GM12878 (cell line): ENCODE results near the gene ITK. TPM values are rescaled to one million over a fixed set of nuclear protein-coding genes. Genes with fewer than 3 reads are reported as not detected.

ENCODE experiments used
- ATAC-seq: fragments of 200-7000 bp; cut with Tn5 transposase; 3 replicates; pipeline ENCODE4 v1.9.1; 2020; ENCODE audit warnings: mild to moderate bottlenecking, moderate library complexity
- BruUV-seq: library from RNA; stranded (reverse); fragments of 400-500 nt; replicated peaks from 2 replicates; lab custom pipeline; 2021; lab: Mats Ljungman, UMichigan
- CTCF ChIA-PET: fragments of 300-600 bp; sonication (Branson Sonifier 250); formaldehyde crosslinking; extraction: SDS; loops from one replicate; lab custom pipeline; 2021; ENCODE audit warnings: inconsistent platforms; lab: Yijun Ruan, JAX
- POLR2A ChIA-PET: fragments of 350-600 bp; formaldehyde crosslinking; extraction: SDS; loops from one replicate; lab custom pipeline; 2021; ENCODE audit warnings: inconsistent platforms; lab: Charles Lee
- RAD21 ChIA-PET: fragments of 300-600 bp; sonication (Branson Sonifier 250); formaldehyde crosslinking; loops from one replicate; lab custom pipeline; 2023; ENCODE audit warnings: antibody characterized with exemption; ENCODE audit not compliant: unreplicated experiment; lab: Charles Lee
- SMC1A ChIA-PET: fragments of 300-600 bp; sonication (Branson Sonifier 250); formaldehyde crosslinking; loops from one replicate; lab custom pipeline; 2023; ENCODE audit not compliant: unreplicated experiment, uncharacterized antibody; lab: Charles Lee
- DNase-seq: peaks from one replicate; pipeline ENCODE4 v3.0.0-alpha.2; 2011; ENCODE audit warnings: low read depth, low spot score
- FAIRE-seq: peaks from 3 replicates; lab custom pipeline; 2011; peaks lifted over from hg19 to GRCh38; lab: Jason Lieb, UNC
- H2AFZ ChIP-seq: 2 replicates; pipeline ENCODE4 v1.6.0; 2011; ENCODE audit warnings: low read depth, low read length, control low read depth; ENCODE audit not compliant: control insufficient read depth
- H3K27ac ChIP-seq: 2 replicates; pipeline ENCODE4 v1.5.1; 2011; ENCODE audit warnings: control low read depth; ENCODE audit not compliant: control insufficient read depth, insufficient read depth
- H3K27me3 ChIP-seq, 2 experiments: replicated peaks in 1 of 2; 2 replicates each; pipeline versions ENCODE4 v1.6.0 to v1.6.1; 2011; ENCODE audit warnings: low read length in 1 of 2; ENCODE audit not compliant: control insufficient read depth in 2 of 2, insufficient read depth in 2 of 2
- H3K36me3 ChIP-seq, 2 experiments: 2 replicates each; pipeline ENCODE4 v1.5.1; 2011; ENCODE audit warnings: low read length in 1 of 2; ENCODE audit not compliant: control insufficient read depth in 2 of 2, insufficient read depth in 2 of 2
- H3K4me1 ChIP-seq: 2 replicates; pipeline ENCODE4 v1.6.1; 2011; ENCODE audit warnings: mild to moderate bottlenecking, low read length, moderate library complexity, mixed read lengths; ENCODE audit not compliant: control insufficient read depth, insufficient read depth
- H3K4me2 ChIP-seq: 2 replicates; pipeline ENCODE4 v1.6.0; 2011; ENCODE audit warnings: control low read depth; ENCODE audit not compliant: control insufficient read depth, insufficient read depth
- H3K4me3 ChIP-seq: fragments of 200-600 bp; sonication (generic); 2 replicates; pipeline ENCODE4 v1.5.1; 2016
- H3K79me2 ChIP-seq: 2 replicates; pipeline ENCODE4 v1.6.0; 2011; ENCODE audit warnings: low read length; ENCODE audit not compliant: control insufficient read depth, insufficient read depth
- H3K9ac ChIP-seq: 2 replicates; pipeline ENCODE4 v1.8.0; 2011; ENCODE audit warnings: low read length, control low read depth, mixed read lengths; ENCODE audit not compliant: control insufficient read depth, insufficient read depth
- H3K9me3 ChIP-seq: replicated peaks from 3 replicates; pipeline ENCODE4 v1.5.1; 2011; ENCODE audit warnings: mild to moderate bottlenecking, low read length; ENCODE audit not compliant: control insufficient read depth, insufficient read depth
- H4K20me1 ChIP-seq: 2 replicates; pipeline ENCODE4 v1.6.0; 2011; ENCODE audit not compliant: control insufficient read depth, insufficient read depth
- CBFB ChIP-seq: IDR thresholded peaks from 2 replicates; pipeline ENCODE4 v1.6.1; 2016; ENCODE audit warnings: antibody characterized with exemption, low read depth
- CREB1 ChIP-seq: IDR thresholded peaks from 2 replicates; pipeline ENCODE4 v1.6.1; 2012; ENCODE audit warnings: low read depth, mild to moderate bottlenecking, inconsistent platforms
- MEF2B ChIP-seq: fragments of 450-650 bp; IDR thresholded peaks from 2 replicates; pipeline ENCODE4 v1.6.1; 2018; ENCODE audit warnings: mild to moderate bottlenecking, moderate library complexity; ENCODE audit not compliant: partially characterized antibody, poor library complexity, severe bottlenecking
- MTA3 ChIP-seq: IDR thresholded peaks from 2 replicates; pipeline ENCODE4 v1.6.1; 2012; ENCODE audit warnings: low read length, inconsistent platforms, borderline replicate concordance
- MXI1 ChIP-seq: fragments of 150-350 bp; IDR thresholded peaks from 2 replicates; pipeline ENCODE4 v1.6.1; 2011; ENCODE audit warnings: low read depth, mild to moderate bottlenecking, inconsistent platforms, low read length, improper control_type of control experiment
- POLR2A ChIP-seq: IDR thresholded peaks from 2 replicates; pipeline ENCODE4 v1.6.1; 2011; ENCODE audit warnings: low read depth, mild to moderate bottlenecking, low read length
- RCOR1 ChIP-seq: conservative IDR thresholded peaks from 2 replicates; pipeline ENCODE4 v1.6.1; 2012; ENCODE audit warnings: low read depth, low read length, improper control_type of control experiment
- RUNX3 ChIP-seq: IDR thresholded peaks from 2 replicates; pipeline ENCODE4 v1.6.1; 2012; ENCODE audit warnings: low read length, inconsistent platforms
- SIN3A ChIP-seq: IDR thresholded peaks from 2 replicates; pipeline ENCODE4 v1.6.1; 2012; ENCODE audit warnings: low read depth, low read length, improper control_type of control experiment
- TCF12 ChIP-seq: IDR thresholded peaks from 2 replicates; pipeline ENCODE4 v1.6.1; 2011; ENCODE audit warnings: low read depth, mild to moderate bottlenecking, low read length
- WGBS: methylation state at CpG from one replicate; pipeline ENCODE4 v1.1.6; 2016; ENCODE audit warnings: low lambda C conversion rate; ENCODE audit not compliant: insufficient replicate concordance, insufficient coverage; ENCODE audit errors: missing lambda C conversion rate; 5-methylcytosine and 5-hydroxymethylcytosine counted together
- in situ Hi-C: fragments of 300-500 bp; cut with MboI; formaldehyde crosslinking; loops from 9 replicates; pipeline ENCODE4 v1.14.3; 2018; ENCODE audit warnings: mixed read lengths
- intact Hi-C: fragments of 100-400 bp; cut with micrococcal nuclease; formaldehyde crosslinking; loops from one replicate; pipeline ENCODE4 v1.14.2; 2022; ENCODE audit not compliant: unreplicated experiment
- polyA plus RNA-seq, 11 experiments: library from polyadenylated mRNA; depleted of rRNA in 4 of 11; unstranded in 6 of 11; stranded (reverse) in 5 of 11; fragments of >200 nt; fragmentation: Nextera tagmentation in 4 of 11; fragmentation: Illumina TruSeq in 1 of 11; extraction: Ambion mirVana in 4 of 11; extraction: Trizol in 1 of 11; gene quantifications; 1 replicate in 1 of 11; 2 replicates in 10 of 11; pipeline versions ENCODE4 v1.2.1 to v1.2.3, GENCODE V29; 2011 to 2016; ENCODE audit warnings: inconsistent platforms in 2 of 11, missing spikeins in 2 of 11, low read depth in 1 of 11
- total RNA-seq, 4 experiments: library from RNA; depleted of rRNA in 3 of 4; stranded (reverse); fragments of >200 nt in 3 of 4; fragmentation: Illumina TruSeq in 1 of 4; extraction: Trizol in 1 of 4; gene quantifications; 2 replicates each; pipeline versions ENCODE4 v1.2.1 to v1.2.3, GENCODE V29; 2013 to 2021
- TF ChIP-seq, protein P1 (sequence below): IDR thresholded peaks from 2 replicates; pipeline ENCODE4 v1.6.1; 2012; ENCODE audit warnings: mild to moderate bottlenecking, low read depth, low read length
- TF ChIP-seq, protein P2 (sequence below): IDR thresholded peaks from 2 replicates; pipeline ENCODE4 v1.6.1; 2012; ENCODE audit warnings: low read depth, low read length, improper control_type of control experiment
- TF ChIP-seq, protein P3 (sequence below): fragments of 450-650 bp; IDR thresholded peaks from 2 replicates; pipeline ENCODE4 v1.6.1; 2016; ENCODE audit warnings: mild to moderate bottlenecking
- TF ChIP-seq, protein P4 (sequence below): fragments of 150-350 bp; IDR thresholded peaks from 2 replicates; pipeline ENCODE4 v1.6.1; 2014; ENCODE audit warnings: mild to moderate bottlenecking, low read depth, low read length
- TF ChIP-seq, protein P5 (sequence below): IDR thresholded peaks from 2 replicates; pipeline ENCODE4 v1.6.1; 2012; ENCODE audit warnings: low read length, inconsistent platforms

The ITK gene
- total and polyA plus RNA-seq, 10 of the 15 experiments (the other 5 are each of a cell fraction or from before 2014, with no cell fraction given), result 0.05 to 2.4 (median 0.76) TPM

DNA sequence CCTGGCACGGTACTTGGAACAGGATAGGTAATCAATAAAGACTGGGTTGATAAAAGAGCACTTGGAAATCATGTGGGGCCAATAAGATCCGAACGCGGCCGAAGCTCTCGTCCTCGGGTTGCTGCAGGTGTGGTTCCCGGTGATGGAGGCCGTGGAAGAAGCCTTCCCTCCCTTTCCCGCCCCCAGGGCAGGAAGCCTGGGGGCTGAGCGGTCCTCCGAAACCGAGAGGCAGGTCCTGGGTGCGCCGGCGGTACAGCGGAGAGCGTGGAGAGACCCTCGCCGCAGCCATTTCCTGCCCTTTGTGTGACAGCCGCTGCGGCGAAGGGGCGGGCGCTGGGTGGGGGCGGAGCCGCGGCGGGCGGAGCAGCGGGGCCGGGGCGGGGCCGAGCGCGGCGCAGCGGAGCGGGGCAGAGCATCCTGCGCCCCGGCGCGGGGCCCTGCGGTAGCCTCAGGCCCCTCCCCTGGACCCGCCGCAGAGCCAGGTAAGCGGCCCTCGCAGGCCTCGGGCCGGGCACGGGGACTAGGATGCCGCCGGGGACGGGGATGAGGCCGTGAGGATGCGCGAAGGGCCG lies 85.2 kb downstream of the ITK start, which contains the start of gene CYFIP2:
Gene CYFIP2 (plus strand): TSS at position 410 of the 572 bp plus-strand sequence. CDS start 19,239 bp downstream, outside the sequence.
- BruUV-seq, result no TSS peak
- CTCF ChIA-PET, result interaction anchor here (1.1 to 4.2 kb wide), 5 partner anchors 7 to 48 kb away, joined by 3 to 94 read pairs (median 14); no protein-coding TSS in a partner anchor
- Histone ChIP-seq H3K4me3 (peak within 1 kb of the TSS; percentile 91), H3K27me3 (no peaks in the 10 kb centered on the region), H4K20me1 (no peaks in the 10 kb centered on the region), H3K36me3 (no peaks in the 10 kb centered on the region), H3K9ac (peak within 1 kb of the TSS; percentile 71), H3K27ac (peak within 1 kb of the TSS; percentile 83), H3K4me1 (peaks cover 37% of the 10 kb centered on the region), H3K4me2 (peak within 1 kb of the TSS; percentile 100), H3K9me3 (no peaks in the 10 kb centered on the region), H2AFZ (peak within 1 kb of the TSS; percentile 96), H3K79me2 (peaks cover 49% of the 10 kb centered on the region)
- intact Hi-C loops, result loop anchor here (5.0 kb wide), 1 partner anchor 118 kb away; no protein-coding TSS in a partner anchor
- FAIRE-seq, result no peak
- POLR2A ChIA-PET, result interaction anchor here (0.5 to 3.0 kb wide), 10 partner anchors 7 to 123 kb away, joined by 3 to 16 read pairs (median 4); partner anchors contain the start of gene MED7
- no peak for DNase-seq
- RAD21 ChIA-PET, result interaction anchor here (0.9 to 8.3 kb wide), 3 partner anchors 13 to 123 kb away, joined by 4 to 99 read pairs (median 11); partner anchors contain the start of gene MED7
- in situ Hi-C loops, result no loop called here
- whole genome bisulfite sequencing, result under 1% methylated on average over 18 of the region's 58 CpGs
- ATAC-seq, result peak; percentile 87
- SMC1A ChIA-PET, result interaction anchor here (1.1 to 4.0 kb wide), 7 partner anchors 8 to 123 kb away, joined by 3 to 73 read pairs (median 6); partner anchors contain the start of gene MED7
- TF ChIP-seq, protein P1, sequence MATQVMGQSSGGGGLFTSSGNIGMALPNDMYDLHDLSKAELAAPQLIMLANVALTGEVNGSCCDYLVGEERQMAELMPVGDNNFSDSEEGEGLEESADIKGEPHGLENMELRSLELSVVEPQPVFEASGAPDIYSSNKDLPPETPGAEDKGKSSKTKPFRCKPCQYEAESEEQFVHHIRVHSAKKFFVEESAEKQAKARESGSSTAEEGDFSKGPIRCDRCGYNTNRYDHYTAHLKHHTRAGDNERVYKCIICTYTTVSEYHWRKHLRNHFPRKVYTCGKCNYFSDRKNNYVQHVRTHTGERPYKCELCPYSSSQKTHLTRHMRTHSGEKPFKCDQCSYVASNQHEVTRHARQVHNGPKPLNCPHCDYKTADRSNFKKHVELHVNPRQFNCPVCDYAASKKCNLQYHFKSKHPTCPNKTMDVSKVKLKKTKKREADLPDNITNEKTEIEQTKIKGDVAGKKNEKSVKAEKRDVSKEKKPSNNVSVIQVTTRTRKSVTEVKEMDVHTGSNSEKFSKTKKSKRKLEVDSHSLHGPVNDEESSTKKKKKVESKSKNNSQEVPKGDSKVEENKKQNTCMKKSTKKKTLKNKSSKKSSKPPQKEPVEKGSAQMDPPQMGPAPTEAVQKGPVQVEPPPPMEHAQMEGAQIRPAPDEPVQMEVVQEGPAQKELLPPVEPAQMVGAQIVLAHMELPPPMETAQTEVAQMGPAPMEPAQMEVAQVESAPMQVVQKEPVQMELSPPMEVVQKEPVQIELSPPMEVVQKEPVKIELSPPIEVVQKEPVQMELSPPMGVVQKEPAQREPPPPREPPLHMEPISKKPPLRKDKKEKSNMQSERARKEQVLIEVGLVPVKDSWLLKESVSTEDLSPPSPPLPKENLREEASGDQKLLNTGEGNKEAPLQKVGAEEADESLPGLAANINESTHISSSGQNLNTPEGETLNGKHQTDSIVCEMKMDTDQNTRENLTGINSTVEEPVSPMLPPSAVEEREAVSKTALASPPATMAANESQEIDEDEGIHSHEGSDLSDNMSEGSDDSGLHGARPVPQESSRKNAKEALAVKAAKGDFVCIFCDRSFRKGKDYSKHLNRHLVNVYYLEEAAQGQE, result no peak
- TF ChIP-seq CREB1 (no peak), TCF12 (0 out of 2 replicates have a peak, but pooled peaks have one; percentile 33), SIN3A (0 out of 2 replicates have a peak, but pooled peaks have one; percentile 21), RUNX3 (peak; percentile 70), RCOR1 (0 out of 2 replicates have a peak, but pooled peaks have one; percentile 43), MXI1 (peak; percentile 55; the same call in 1 of the 2 replicates), POLR2A (peak; percentile 80), MTA3 (no peak), CBFB (peak; percentile 63; the same call in 1 of the 2 replicates), MEF2B (no peak)
- TF ChIP-seq, protein P2, sequence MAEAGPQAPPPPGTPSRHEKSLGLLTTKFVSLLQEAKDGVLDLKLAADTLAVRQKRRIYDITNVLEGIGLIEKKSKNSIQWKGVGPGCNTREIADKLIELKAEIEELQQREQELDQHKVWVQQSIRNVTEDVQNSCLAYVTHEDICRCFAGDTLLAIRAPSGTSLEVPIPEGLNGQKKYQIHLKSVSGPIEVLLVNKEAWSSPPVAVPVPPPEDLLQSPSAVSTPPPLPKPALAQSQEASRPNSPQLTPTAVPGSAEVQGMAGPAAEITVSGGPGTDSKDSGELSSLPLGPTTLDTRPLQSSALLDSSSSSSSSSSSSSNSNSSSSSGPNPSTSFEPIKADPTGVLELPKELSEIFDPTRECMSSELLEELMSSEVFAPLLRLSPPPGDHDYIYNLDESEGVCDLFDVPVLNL, result no peak
- TF ChIP-seq, protein P3, sequence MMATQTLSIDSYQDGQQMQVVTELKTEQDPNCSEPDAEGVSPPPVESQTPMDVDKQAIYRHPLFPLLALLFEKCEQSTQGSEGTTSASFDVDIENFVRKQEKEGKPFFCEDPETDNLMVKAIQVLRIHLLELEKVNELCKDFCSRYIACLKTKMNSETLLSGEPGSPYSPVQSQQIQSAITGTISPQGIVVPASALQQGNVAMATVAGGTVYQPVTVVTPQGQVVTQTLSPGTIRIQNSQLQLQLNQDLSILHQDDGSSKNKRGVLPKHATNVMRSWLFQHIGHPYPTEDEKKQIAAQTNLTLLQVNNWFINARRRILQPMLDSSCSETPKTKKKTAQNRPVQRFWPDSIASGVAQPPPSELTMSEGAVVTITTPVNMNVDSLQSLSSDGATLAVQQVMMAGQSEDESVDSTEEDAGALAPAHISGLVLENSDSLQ, result peak; percentile 78
- TF ChIP-seq, protein P4, sequence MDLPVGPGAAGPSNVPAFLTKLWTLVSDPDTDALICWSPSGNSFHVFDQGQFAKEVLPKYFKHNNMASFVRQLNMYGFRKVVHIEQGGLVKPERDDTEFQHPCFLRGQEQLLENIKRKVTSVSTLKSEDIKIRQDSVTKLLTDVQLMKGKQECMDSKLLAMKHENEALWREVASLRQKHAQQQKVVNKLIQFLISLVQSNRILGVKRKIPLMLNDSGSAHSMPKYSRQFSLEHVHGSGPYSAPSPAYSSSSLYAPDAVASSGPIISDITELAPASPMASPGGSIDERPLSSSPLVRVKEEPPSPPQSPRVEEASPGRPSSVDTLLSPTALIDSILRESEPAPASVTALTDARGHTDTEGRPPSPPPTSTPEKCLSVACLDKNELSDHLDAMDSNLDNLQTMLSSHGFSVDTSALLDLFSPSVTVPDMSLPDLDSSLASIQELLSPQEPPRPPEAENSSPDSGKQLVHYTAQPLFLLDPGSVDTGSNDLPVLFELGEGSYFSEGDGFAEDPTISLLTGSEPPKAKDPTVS, result no peak
- TF ChIP-seq, protein P5, sequence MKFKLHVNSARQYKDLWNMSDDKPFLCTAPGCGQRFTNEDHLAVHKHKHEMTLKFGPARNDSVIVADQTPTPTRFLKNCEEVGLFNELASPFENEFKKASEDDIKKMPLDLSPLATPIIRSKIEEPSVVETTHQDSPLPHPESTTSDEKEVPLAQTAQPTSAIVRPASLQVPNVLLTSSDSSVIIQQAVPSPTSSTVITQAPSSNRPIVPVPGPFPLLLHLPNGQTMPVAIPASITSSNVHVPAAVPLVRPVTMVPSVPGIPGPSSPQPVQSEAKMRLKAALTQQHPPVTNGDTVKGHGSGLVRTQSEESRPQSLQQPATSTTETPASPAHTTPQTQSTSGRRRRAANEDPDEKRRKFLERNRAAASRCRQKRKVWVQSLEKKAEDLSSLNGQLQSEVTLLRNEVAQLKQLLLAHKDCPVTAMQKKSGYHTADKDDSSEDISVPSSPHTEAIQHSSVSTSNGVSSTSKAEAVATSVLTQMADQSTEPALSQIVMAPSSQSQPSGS, result no peak
